ENCODE data around the gene BPIFA2.

DNA sequence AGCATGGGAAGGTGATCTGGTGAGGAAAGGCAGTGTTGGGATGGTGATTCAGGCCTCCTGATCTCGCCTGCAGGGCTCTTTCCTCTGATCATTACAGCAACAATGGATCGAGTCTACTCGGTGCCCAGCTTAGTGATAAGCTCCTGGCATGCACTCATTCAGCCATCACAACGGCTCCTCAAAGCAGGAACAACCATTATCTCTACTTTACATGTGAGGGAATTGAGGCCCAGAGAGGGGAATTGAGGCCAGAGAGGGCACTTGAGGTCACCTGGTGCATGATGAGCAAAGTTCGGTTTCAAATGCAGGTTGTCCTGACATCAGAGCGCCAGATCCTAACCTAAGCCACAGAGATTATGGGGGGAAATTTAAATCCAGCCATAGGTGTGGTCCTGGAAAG is 42.0 kb upstream of the BPIFA2 start:
- TF ChIP-seq, protein P1, sequence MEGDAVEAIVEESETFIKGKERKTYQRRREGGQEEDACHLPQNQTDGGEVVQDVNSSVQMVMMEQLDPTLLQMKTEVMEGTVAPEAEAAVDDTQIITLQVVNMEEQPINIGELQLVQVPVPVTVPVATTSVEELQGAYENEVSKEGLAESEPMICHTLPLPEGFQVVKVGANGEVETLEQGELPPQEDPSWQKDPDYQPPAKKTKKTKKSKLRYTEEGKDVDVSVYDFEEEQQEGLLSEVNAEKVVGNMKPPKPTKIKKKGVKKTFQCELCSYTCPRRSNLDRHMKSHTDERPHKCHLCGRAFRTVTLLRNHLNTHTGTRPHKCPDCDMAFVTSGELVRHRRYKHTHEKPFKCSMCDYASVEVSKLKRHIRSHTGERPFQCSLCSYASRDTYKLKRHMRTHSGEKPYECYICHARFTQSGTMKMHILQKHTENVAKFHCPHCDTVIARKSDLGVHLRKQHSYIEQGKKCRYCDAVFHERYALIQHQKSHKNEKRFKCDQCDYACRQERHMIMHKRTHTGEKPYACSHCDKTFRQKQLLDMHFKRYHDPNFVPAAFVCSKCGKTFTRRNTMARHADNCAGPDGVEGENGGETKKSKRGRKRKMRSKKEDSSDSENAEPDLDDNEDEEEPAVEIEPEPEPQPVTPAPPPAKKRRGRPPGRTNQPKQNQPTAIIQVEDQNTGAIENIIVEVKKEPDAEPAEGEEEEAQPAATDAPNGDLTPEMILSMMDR (conservative IDR thresholded peaks at IDR 0.05; ENCODE audit: low read length) = no peak
- TF ChIP-seq EZH2phosphoT487 (IDR thresholded peaks at IDR 0.05; ENCODE audit: borderline replicate concordance) = no peak

Measured in Loucy (cell line).